IMR-90 (cell line): ENCODE results near the gene PASD1. TPM values are rescaled to one million over a fixed set of nuclear protein-coding genes. Genes with fewer than 3 reads are reported as not detected.

Experiments
- ATAC-seq: fragments of 200-7000 bp; cut with Tn5 transposase; 2 replicates; pipeline ENCODE4 v1.9.1; 2020; ENCODE audit warnings: low read depth, mild to moderate bottlenecking, moderate library complexity
- BruUV-seq: library from RNA; stranded (reverse); fragments of 400-500 nt; replicated peaks from 2 replicates; lab custom pipeline; 2021; lab: Mats Ljungman, UMichigan
- CTCF ChIA-PET: fragments of 300-600 bp; formaldehyde crosslinking; extraction: SDS; loops from one replicate; lab custom pipeline; 2021; ENCODE audit warnings: antibody characterized with exemption; lab: Yijun Ruan, JAX
- POLR2A ChIA-PET: fragments of 300-600 bp; sonication (Branson Sonifier 250); formaldehyde crosslinking; loops from one replicate; lab custom pipeline; 2022; ENCODE audit warnings: antibody characterized with exemption; ENCODE audit not compliant: unreplicated experiment; lab: Charles Lee
- DNase-seq: peaks from one replicate; pipeline ENCODE4 v3.0.0; 2013
- H2AFZ ChIP-seq: replicated peaks from 2 replicates; pipeline ENCODE3; 2013; ENCODE audit warnings: low read length, mild to moderate bottlenecking; ENCODE audit not compliant: poor library complexity
- H2AK5ac ChIP-seq: 2 replicates; pipeline ENCODE4 v1.6.1; 2013; ENCODE audit warnings: low read depth, low read length, inconsistent platforms
- H2AK9ac ChIP-seq: replicated peaks from 2 replicates; pipeline ENCODE3; 2013; ENCODE audit warnings: mild to moderate bottlenecking, low read depth, low read length, moderate library complexity; ENCODE audit not compliant: poor library complexity
- H2BK120ac ChIP-seq: 2 replicates; pipeline ENCODE4 v1.6.1; 2013; ENCODE audit warnings: low read depth, low read length, inconsistent platforms
- H2BK15ac ChIP-seq: 3 replicates; pipeline ENCODE4 v1.6.1; 2013; ENCODE audit warnings: low read depth, low read length, inconsistent platforms
- H2BK20ac ChIP-seq: 2 replicates; pipeline ENCODE4 v1.6.1; 2013; ENCODE audit warnings: low read depth, mild to moderate bottlenecking, inconsistent platforms, low read length, moderate library complexity
- H2BK5ac ChIP-seq: 2 replicates; pipeline ENCODE4 v1.6.1; 2013; ENCODE audit warnings: mild to moderate bottlenecking, low read depth, low read length, inconsistent platforms; ENCODE audit not compliant: poor library complexity, severe bottlenecking
- H3K14ac ChIP-seq: replicated peaks from 2 replicates; pipeline ENCODE4 v1.6.1; 2013; ENCODE audit warnings: low read depth, low read length, inconsistent platforms
- H3K18ac ChIP-seq: 2 replicates; pipeline ENCODE4 v1.6.1; 2013; ENCODE audit warnings: low read depth, low read length, control low read depth
- H3K23ac ChIP-seq: 2 replicates; pipeline ENCODE4 v1.6.1; 2013; ENCODE audit warnings: low read depth, low read length, inconsistent platforms
- H3K27ac ChIP-seq: 2 replicates; pipeline ENCODE4 v1.5.1; 2013; ENCODE audit warnings: mild to moderate bottlenecking, control low read depth, low read length; ENCODE audit not compliant: insufficient read depth
- H3K27me3 ChIP-seq: 2 replicates; pipeline ENCODE4 v1.6.1; 2013; ENCODE audit warnings: low read length; ENCODE audit not compliant: control insufficient read depth, insufficient read depth
- H3K36me3 ChIP-seq: 2 replicates; pipeline ENCODE4 v1.6.1; 2013; ENCODE audit warnings: low read length, mixed read lengths; ENCODE audit not compliant: control insufficient read depth, insufficient read depth
- H3K4ac ChIP-seq: 2 replicates; pipeline ENCODE4 v1.6.1; 2013; ENCODE audit warnings: low read depth, low read length, inconsistent platforms
- H3K4me1 ChIP-seq: 2 replicates; pipeline ENCODE4 v1.6.1; 2013; ENCODE audit warnings: low read length, mixed read lengths; ENCODE audit not compliant: control insufficient read depth, insufficient read depth
- H3K4me2 ChIP-seq: 2 replicates; pipeline ENCODE4 v1.6.1; 2013; ENCODE audit warnings: low read depth, mild to moderate bottlenecking, control low read depth, low read length, moderate library complexity
- H3K4me3 ChIP-seq: 2 replicates; pipeline ENCODE4 v1.5.1; 2013; ENCODE audit warnings: low read depth, mild to moderate bottlenecking, control low read depth, low read length, moderate library complexity; ENCODE audit not compliant: insufficient read depth
- H3K56ac ChIP-seq: 2 replicates; pipeline ENCODE4 v1.6.1; 2013; ENCODE audit warnings: low read length, inconsistent platforms; ENCODE audit not compliant: insufficient read depth; ENCODE audit errors: extremely low read depth
- H3K79me1 ChIP-seq, 2 experiments: 2 replicates each; pipeline ENCODE4 v1.6.1; 2013; ENCODE audit warnings: low read length in 2 of 2, inconsistent platforms in 1 of 2, low read depth in 1 of 2
- H3K9ac ChIP-seq: 2 replicates; pipeline ENCODE4 v1.6.1; 2013; ENCODE audit warnings: low read depth, low read length, control low read depth
- H3K9me1 ChIP-seq: 2 replicates; pipeline ENCODE4 v1.6.1; 2013; ENCODE audit warnings: low read length, inconsistent platforms; ENCODE audit not compliant: insufficient read depth
- H3K9me3 ChIP-seq: 2 replicates; pipeline ENCODE4 v1.6.1; 2013; ENCODE audit warnings: low read length; ENCODE audit not compliant: control insufficient read depth, insufficient read depth
- H4K20me1 ChIP-seq: 2 replicates; pipeline ENCODE4 v1.6.1; 2013; ENCODE audit warnings: low read length, inconsistent platforms; ENCODE audit not compliant: insufficient read depth
- H4K5ac ChIP-seq: 2 replicates; pipeline ENCODE4 v1.6.1; 2013; ENCODE audit warnings: mild to moderate bottlenecking, low read depth, low read length, control low read depth
- H4K8ac ChIP-seq, 2 experiments: 2 replicates each; pipeline ENCODE4 v1.6.1; 2013; ENCODE audit warnings: low read depth in 2 of 2, low read length in 2 of 2, control low read depth in 1 of 2, inconsistent platforms in 1 of 2
- H4K91ac ChIP-seq: 2 replicates; pipeline ENCODE4 v1.6.1; 2013; ENCODE audit warnings: low read depth, low read length, inconsistent platforms; ENCODE audit not compliant: insufficient read depth
- CEBPB ChIP-seq: IDR thresholded peaks from 2 replicates; pipeline ENCODE4 v1.6.1; 2012; ENCODE audit warnings: low read depth, low read length, improper control_type of control experiment
- CHD1 ChIP-seq: IDR thresholded peaks from 2 replicates; pipeline ENCODE4 v1.6.1; 2012; ENCODE audit warnings: low read depth, low read length, improper control_type of control experiment
- CTCF ChIP-seq: conservative IDR thresholded peaks from 2 replicates; pipeline ENCODE4 v1.5.1; 2012; ENCODE audit warnings: mild to moderate bottlenecking, low read depth, low read length, improper control_type of control experiment
- FOS ChIP-seq: fragments of 150-350 bp; IDR thresholded peaks from 2 replicates; pipeline ENCODE4 v1.6.1; 2016; ENCODE audit warnings: low read depth, low read length
- MAZ ChIP-seq: IDR thresholded peaks from 2 replicates; pipeline ENCODE4 v1.6.1; 2012; ENCODE audit warnings: low read depth, mild to moderate bottlenecking, low read length, improper control_type of control experiment, moderate library complexity, borderline replicate concordance
- POLR2A ChIP-seq: IDR thresholded peaks from 2 replicates; pipeline ENCODE4 v1.6.1; 2012; ENCODE audit warnings: mild to moderate bottlenecking, low read depth, low read length
- RCOR1 ChIP-seq: IDR thresholded peaks from 2 replicates; pipeline ENCODE4 v1.6.1; 2012; ENCODE audit warnings: mild to moderate bottlenecking, low read length, improper control_type of control experiment; ENCODE audit not compliant: insufficient replicate concordance
- RFX5 ChIP-seq: IDR thresholded peaks from 2 replicates; pipeline ENCODE4 v1.8.0; 2012; ENCODE audit warnings: low read depth, mild to moderate bottlenecking, low read length, moderate library complexity
- SMC3 ChIP-seq: fragments of 150-350 bp; IDR thresholded peaks from 2 replicates; pipeline ENCODE4 v1.6.1; 2016; ENCODE audit warnings: low read depth, mild to moderate bottlenecking, antibody characterized with exemption, low read length, moderate library complexity
- WGBS, 2 experiments: methylation state at CpG; one replicate each; pipeline versions ENCODE4 v1.1.5 to v1.1.7; 2013; ENCODE audit warnings: missing lambda C conversion rate in 2 of 2; ENCODE audit not compliant: insufficient read length in 1 of 2; ENCODE audit errors: extremely low coverage in 2 of 2; 5-methylcytosine and 5-hydroxymethylcytosine counted together
- dilution Hi-C: fragments of 300-500 bp; cut with HindIII; formaldehyde crosslinking; loops from one replicate; pipeline ENCODE4 v1.14.3; 2018; ENCODE audit warnings: low sequenced_read_pairs; ENCODE audit not compliant: unreplicated experiment
- in situ Hi-C: fragments of 300-500 bp; cut with MboI; formaldehyde crosslinking; loops from 3 replicates; pipeline ENCODE4 v1.14.3; 2019; ENCODE audit warnings: low sequenced_read_pairs, inconsistent platforms, mixed read lengths
- intact Hi-C: fragments of 100-400 bp; cut with micrococcal nuclease; formaldehyde crosslinking; loops from 2 replicates; pipeline ENCODE4 v1.10.0; 2022
- polyA plus RNA-seq, 3 experiments: library from polyadenylated mRNA; depleted of rRNA; stranded (reverse); fragments of >200 nt; gene quantifications; 2 replicates each; pipeline ENCODE4 v1.2.3, GENCODE V29; 2012; ENCODE audit warnings: low replicate concordance in 1 of 3
- total RNA-seq: library from RNA; depleted of rRNA; stranded (reverse); fragments of >200 nt; gene quantifications from 2 replicates; pipeline ENCODE4 v1.2.3, GENCODE V29; 2012

PASD1 gene
- total and polyA plus RNA-seq, 2 of the 4 experiments (the other 2 are of a cell fraction) = not detected

GRCh38 chrX:151700581-151700980 lies 137.1 kb downstream of the PASD1 start:
- no peaks in the 10 kb centered on the region for H3K27me3 ChIP-seq
- DNase-seq (no peak), ATAC-seq (no peak)
- H4K5ac ChIP-seq = no peak overlapping the region
- no peak overlapping the region for H4K91ac ChIP-seq
- no peak overlapping the region for H4K8ac ChIP-seq
- no peaks in the 10 kb centered on the region for H3K9me1 ChIP-seq
- no peak overlapping the region for H2BK120ac ChIP-seq
- H2BK15ac ChIP-seq = no peak overlapping the region
- no peak overlapping the region for H3K4ac ChIP-seq
- H4K20me1 ChIP-seq = no peaks in the 10 kb centered on the region
- CTCF ChIA-PET = no interaction called here
- no peak overlapping the region for H2BK5ac ChIP-seq
- no peak overlapping the region for H2AK9ac ChIP-seq
- H3K36me3 ChIP-seq = no peaks in the 10 kb centered on the region
- H3K9me3 ChIP-seq = peaks cover 9% of the 10 kb centered on the region; the same call in 1 of the 2 replicates
- H3K56ac ChIP-seq = no peak overlapping the region
- no peak overlapping the region for H3K4me2 ChIP-seq
- H2BK20ac ChIP-seq = no peak overlapping the region
- no peak for TF ChIP-seq FOS
- TF ChIP-seq CTCF = no peak
- no peak for TF ChIP-seq CHD1
- TF ChIP-seq RFX5 = no peak
- no peak for TF ChIP-seq RCOR1
- TF ChIP-seq CEBPB = no peak
- TF ChIP-seq POLR2A = no peak
- TF ChIP-seq MAZ = no peak
- TF ChIP-seq SMC3 = no peak
- H3K14ac ChIP-seq = no peak overlapping the region
- dilution Hi-C loops (no loop called here), in situ Hi-C loops (no loop called here), intact Hi-C loops (no loop called here)
- H3K79me1 ChIP-seq = no peaks in the 10 kb centered on the region
- POLR2A ChIA-PET = no interaction called here
- no peak overlapping the region for H2AK5ac ChIP-seq
- H3K4me1 ChIP-seq = no peaks in the 10 kb centered on the region
- no peak overlapping the region for H3K23ac ChIP-seq
- no peak overlapping the region for H3K4me3 ChIP-seq
- no peak overlapping the region for H2AFZ ChIP-seq
- H3K9ac ChIP-seq = no peak overlapping the region
- BruUV-seq = no TSS peak
- H3K27ac ChIP-seq = no peak overlapping the region
- WGBS, 2 experiments = no CpG with 5 or more reads among the region's 16 CpGs
- H3K18ac ChIP-seq = no peak overlapping the region
